Parathyroid adenoma (tissue), 2 donors: Measurements from ENCODE around the gene SORCS2.

Source experiments
- H2AFZ ChIP-seq: fragments of 300-600 bp; sonication (generic); one replicate; pipeline ENCODE4 v1.7.0; 2017; ENCODE audit warnings: antibody characterized with exemption, mild to moderate bottlenecking
- H3K27ac ChIP-seq: fragments of 300-600 bp; sonication (generic); one replicate; pipeline ENCODE4 v1.7.0; 2017
- H3K27me3 ChIP-seq: fragments of 300-600 bp; sonication (generic); one replicate; pipeline ENCODE4 v1.7.0; 2017; ENCODE audit warnings: low read length; ENCODE audit not compliant: control insufficient read depth, insufficient read depth
- H3K36me3 ChIP-seq: fragments of 300-600 bp; sonication (generic); one replicate; pipeline ENCODE4 v1.7.0; 2017; ENCODE audit warnings: low read length; ENCODE audit not compliant: control insufficient read depth, insufficient read depth
- H3K4me1 ChIP-seq: fragments of 300-600 bp; sonication (generic); one replicate; pipeline ENCODE4 v1.7.0; 2017; ENCODE audit warnings: control low read depth
- H3K4me2 ChIP-seq: fragments of 300-600 bp; sonication (generic); one replicate; pipeline ENCODE4 v1.7.0; 2017; ENCODE audit warnings: low read length
- H3K4me3 ChIP-seq: fragments of 300-600 bp; sonication (generic); one replicate; pipeline ENCODE4 v1.7.0; 2017; ENCODE audit warnings: low read depth, low read length
- H3K79me2 ChIP-seq: fragments of 300-600 bp; sonication (generic); one replicate; pipeline ENCODE4 v1.7.0; 2017; ENCODE audit warnings: control low read depth
- H3K9ac ChIP-seq: fragments of 300-600 bp; sonication (generic); one replicate; pipeline ENCODE4 v1.7.0; 2017; ENCODE audit warnings: mild to moderate bottlenecking
- H3K9me3 ChIP-seq: fragments of 300-600 bp; sonication (generic); one replicate; pipeline ENCODE4 v1.7.0; 2017; ENCODE audit warnings: low read length; ENCODE audit not compliant: control insufficient read depth
- TF ChIP-seq, protein P1 (sequence below): fragments of 300-600 bp; sonication (generic); IDR thresholded peaks from one replicate; pipeline ENCODE4 v1.7.0; 2017; ENCODE audit warnings: antibody characterized with exemption, mild to moderate bottlenecking
- donor health status: primary hyperparathyroidism.

SORCS2 gene

DNA sequence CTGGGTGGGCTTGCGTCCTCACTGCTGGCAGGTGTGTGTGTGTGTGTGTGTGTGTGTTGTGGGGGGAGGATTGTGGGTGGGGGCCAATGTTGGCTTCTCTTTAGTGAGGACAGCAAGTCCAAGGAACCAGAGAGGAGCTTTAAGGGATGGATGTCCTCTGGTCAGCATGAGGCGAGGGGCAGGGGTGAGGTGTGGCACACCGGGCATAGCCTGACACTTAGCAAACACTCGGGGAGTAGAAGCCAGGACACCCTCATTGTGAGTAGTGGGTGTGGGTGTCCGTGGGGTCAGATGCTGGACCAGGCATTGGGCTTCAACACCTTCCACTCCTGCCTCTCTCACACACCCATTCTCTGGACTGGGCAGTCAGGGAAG is 2.8 kb downstream of the SORCS2 start:
- TF ChIP-seq, protein P1, sequence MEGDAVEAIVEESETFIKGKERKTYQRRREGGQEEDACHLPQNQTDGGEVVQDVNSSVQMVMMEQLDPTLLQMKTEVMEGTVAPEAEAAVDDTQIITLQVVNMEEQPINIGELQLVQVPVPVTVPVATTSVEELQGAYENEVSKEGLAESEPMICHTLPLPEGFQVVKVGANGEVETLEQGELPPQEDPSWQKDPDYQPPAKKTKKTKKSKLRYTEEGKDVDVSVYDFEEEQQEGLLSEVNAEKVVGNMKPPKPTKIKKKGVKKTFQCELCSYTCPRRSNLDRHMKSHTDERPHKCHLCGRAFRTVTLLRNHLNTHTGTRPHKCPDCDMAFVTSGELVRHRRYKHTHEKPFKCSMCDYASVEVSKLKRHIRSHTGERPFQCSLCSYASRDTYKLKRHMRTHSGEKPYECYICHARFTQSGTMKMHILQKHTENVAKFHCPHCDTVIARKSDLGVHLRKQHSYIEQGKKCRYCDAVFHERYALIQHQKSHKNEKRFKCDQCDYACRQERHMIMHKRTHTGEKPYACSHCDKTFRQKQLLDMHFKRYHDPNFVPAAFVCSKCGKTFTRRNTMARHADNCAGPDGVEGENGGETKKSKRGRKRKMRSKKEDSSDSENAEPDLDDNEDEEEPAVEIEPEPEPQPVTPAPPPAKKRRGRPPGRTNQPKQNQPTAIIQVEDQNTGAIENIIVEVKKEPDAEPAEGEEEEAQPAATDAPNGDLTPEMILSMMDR: no peak
- H3K27ac ChIP-seq: no peak overlapping the region
- H2AFZ ChIP-seq: no peak overlapping the region
- no peaks in the 10 kb centered on the region for H3K4me1 ChIP-seq
- H3K9me3 ChIP-seq: no peaks in the 10 kb centered on the region
- no peak overlapping the region for H3K4me2 ChIP-seq
- H3K4me3 ChIP-seq: no peak overlapping the region
- H3K36me3 ChIP-seq: no peaks in the 10 kb centered on the region
- H3K27me3 ChIP-seq: peaks cover 6% of the 10 kb centered on the region
- no peak overlapping the region for H3K9ac ChIP-seq
- H3K79me2 ChIP-seq: no peaks in the 10 kb centered on the region

DNA sequence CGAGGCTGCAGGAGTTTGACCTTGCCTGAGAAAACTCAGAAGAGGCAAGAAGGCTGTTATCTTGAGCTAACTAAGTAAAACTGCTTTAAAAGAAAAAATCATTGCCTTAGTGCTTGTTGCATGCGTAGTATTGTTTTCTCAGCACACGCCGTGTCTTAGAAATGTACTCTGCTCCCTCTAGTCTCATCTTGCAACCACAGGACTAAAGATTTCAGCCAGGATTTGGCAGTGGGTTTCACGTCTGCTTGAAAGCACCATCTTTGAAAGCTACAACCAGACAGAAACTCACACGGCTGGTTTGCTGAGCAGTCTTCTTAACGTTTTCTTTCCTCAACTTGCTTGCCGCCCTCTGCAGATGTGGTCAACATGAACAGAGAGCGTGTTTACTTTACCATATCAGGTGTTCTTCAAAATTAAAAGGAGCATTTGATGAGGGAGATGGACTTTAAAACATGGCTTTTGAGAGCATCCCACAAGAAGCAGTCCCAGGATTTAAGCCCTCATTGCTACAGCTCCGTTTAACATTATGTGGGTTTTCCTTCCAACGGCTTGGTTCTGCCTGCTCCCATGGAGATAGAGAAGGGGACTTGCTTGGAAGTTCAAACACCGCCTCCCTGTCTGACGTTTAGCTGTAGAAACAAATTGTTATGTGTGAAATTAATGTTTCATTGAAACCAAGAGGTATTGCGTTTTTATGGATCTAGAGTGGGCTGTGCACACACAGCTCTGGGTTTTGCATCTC is 3.4 kb downstream of the SORCS2 start:
- no peaks in the 10 kb centered on the region for H3K4me1 ChIP-seq
- H2AFZ ChIP-seq: no peak overlapping the region
- no peak overlapping the region for H3K27ac ChIP-seq
- TF ChIP-seq, protein P1: no peak
- H3K4me3 ChIP-seq: no peak overlapping the region
- no peak overlapping the region for H3K9ac ChIP-seq
- no peak overlapping the region for H3K4me2 ChIP-seq
- no peaks in the 10 kb centered on the region for H3K9me3 ChIP-seq
- no peaks in the 10 kb centered on the region for H3K79me2 ChIP-seq
- no peaks in the 10 kb centered on the region for H3K36me3 ChIP-seq
- peaks cover 6% of the 10 kb centered on the region for H3K27me3 ChIP-seq

DNA sequence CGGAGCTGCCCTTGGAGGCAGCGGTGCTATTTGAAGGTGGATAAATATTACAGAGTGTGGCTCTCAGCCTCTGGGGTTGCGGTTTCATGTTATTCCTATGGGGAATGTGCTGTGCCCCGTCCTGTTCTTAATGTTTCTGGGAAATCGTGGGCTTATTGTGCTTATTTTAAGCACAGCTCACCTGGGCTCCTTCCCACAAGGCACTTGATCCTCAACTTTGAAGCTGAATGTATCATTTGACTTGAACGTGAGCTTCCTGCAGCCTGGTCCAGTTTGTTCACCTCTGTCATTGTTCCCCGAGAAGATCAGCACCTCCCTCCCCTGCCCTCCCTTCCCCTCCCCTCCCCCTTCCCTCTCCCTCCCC is 3.9 kb downstream of the SORCS2 start:
- Histone ChIP-seq H3K4me3 (no peak overlapping the region), H3K9ac (no peak overlapping the region), H3K27me3 (peaks cover 6% of the 10 kb centered on the region), H3K79me2 (no peaks in the 10 kb centered on the region), H3K4me1 (no peaks in the 10 kb centered on the region), H2AFZ (no peak overlapping the region), H3K27ac (no peak overlapping the region), H3K4me2 (no peak overlapping the region), H3K9me3 (no peaks in the 10 kb centered on the region), H3K36me3 (no peaks in the 10 kb centered on the region)
- TF ChIP-seq, protein P1: no peak

- TF ChIP-seq, protein P1: no peak
- H3K4me1 ChIP-seq: no peaks in the 10 kb centered on the region
- H3K4me2 ChIP-seq: no peak overlapping the region
- H3K36me3 ChIP-seq: no peaks in the 10 kb centered on the region
- no peak overlapping the region for H3K4me3 ChIP-seq
- no peak overlapping the region for H3K27ac ChIP-seq
- H3K79me2 ChIP-seq: no peaks in the 10 kb centered on the region
- H3K9ac ChIP-seq: no peak overlapping the region
- no peaks in the 10 kb centered on the region for H3K9me3 ChIP-seq
- H3K27me3 ChIP-seq: peaks cover 6% of the 10 kb centered on the region
- H2AFZ ChIP-seq: no peak overlapping the region
These were observed 4.4 kb downstream of the SORCS2 start for GRCh38 chr4:7196736-7197135.

DNA sequence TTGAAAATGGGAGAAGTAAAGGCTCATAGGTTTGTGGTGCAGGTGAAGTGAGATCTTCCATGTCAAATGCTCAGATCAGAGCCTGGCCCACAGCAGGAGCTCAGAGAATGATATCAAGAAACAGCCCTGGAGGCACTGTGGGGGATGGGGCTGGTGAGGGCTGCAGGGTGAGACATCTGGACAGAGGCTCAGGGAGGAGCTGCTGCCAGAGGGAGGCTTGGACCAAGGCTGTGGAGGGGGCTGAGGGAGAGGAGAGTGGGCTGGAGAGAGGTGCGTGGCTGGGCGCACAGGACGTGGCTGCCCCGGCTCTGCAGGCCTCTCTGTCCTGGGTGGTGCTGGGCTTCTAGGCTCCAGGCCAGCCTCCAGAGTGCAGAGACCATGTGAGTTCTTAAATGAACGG is 5.6 kb downstream of the SORCS2 start:
- Histone ChIP-seq H3K4me1 (no peaks in the 10 kb centered on the region), H3K4me3 (no peak overlapping the region), H3K4me2 (no peak overlapping the region), H3K36me3 (no peaks in the 10 kb centered on the region), H3K9me3 (no peaks in the 10 kb centered on the region), H3K27me3 (peaks cover 6% of the 10 kb centered on the region), H3K9ac (no peak overlapping the region), H3K27ac (no peak overlapping the region), H3K79me2 (no peaks in the 10 kb centered on the region), H2AFZ (no peak overlapping the region)
- TF ChIP-seq, protein P1: no peak
